ENCODE data around the gene STK38. TPM values are rescaled to one million over a fixed set of nuclear protein-coding genes. Genes with fewer than 3 reads are reported as not detected.

STK38 gene
- total and polyA plus RNA-seq, 2 of the 13 experiments (the other 11 are each of a cell fraction or from before 2014, with no cell fraction given), result 10.3 to 20.7 TPM

DNA sequence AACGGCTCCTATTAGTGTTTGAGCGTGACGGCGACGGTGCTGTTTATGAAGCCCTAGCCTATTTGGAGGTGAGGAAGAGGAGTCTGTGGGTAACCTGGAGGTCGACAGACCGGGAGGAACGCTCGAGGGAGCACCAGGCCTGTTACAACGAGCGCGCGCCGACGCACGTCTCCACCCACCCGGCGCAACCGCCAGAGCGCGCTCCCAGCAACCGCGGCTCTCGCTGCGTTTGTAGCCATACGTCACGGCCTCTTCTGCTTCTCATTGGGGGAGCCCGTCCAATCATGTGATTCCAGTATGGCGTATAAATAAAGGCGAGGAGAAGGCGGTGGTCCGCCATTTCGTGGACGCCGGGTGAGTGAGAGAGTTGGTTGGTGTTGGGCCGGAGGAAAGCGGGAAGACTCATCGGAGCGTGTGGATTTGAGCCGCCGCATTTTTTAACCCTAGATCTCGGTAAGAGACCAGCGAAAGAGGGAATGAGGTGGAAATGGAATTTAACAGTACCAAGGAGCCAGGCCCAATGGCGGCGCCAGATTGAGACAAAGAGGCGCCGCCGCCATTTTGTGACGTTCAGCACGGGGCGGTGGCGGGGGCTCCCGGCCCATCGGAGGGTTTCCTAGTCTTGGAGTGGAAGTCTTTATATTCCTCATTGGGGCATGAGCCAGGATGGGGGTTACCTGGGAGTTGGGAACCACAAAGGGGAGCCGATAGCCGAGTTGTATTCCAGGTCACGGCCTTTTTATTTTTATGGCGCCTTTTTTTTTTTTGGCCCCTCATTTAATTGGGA lies 46.9 kb upstream of the STK38 start, which contains the start of gene SRSF3 (continued):
- TF ChIP-seq SMAD3 (CRISPR knock-in tag; IDR thresholded peaks at IDR 0.05) (0 out of 2 replicates have a peak, but pooled peaks have one; percentile 39), PLRG1 (conservative IDR thresholded peaks at IDR 0.05) (no peak), ZFP82 (CRISPR knock-in tag; IDR thresholded peaks at IDR 0.05; ENCODE audit: borderline replicate concordance) (no peak; the same call in 1 of the 2 replicates), RFX5 (IDR thresholded peaks at IDR 0.05; ENCODE audit: low read depth, low read length) (peak; percentile 96), SRY (CRISPR knock-in tag; IDR thresholded peaks at IDR 0.05) (peak; percentile 58), SP4 (CRISPR knock-in tag; IDR thresholded peaks at IDR 0.05) (peak; percentile 76), SRSF1 (optimal IDR thresholded peaks at IDR 0.05; ENCODE audit: low read depth, low read length) (peak; percentile 100), TMF1 (CRISPR knock-in tag; IDR thresholded peaks at IDR 0.05; ENCODE audit: low read depth) (peak; percentile 96; the same call in 1 of the 2 replicates), KLF13 (CRISPR knock-in tag; IDR thresholded peaks at IDR 0.05) (no peak), ASH2L (IDR thresholded peaks at IDR 0.05; ENCODE audit: insufficient read length, low read depth, low read length) (peak; percentile 91), CBX1 (IDR thresholded peaks at IDR 0.05; ENCODE audit: low read depth) (no peak), ARNT (IDR thresholded peaks at IDR 0.05) (no peak), ESRRA (CRISPR knock-in tag; IDR thresholded peaks at IDR 0.05; ENCODE audit: low read depth) (peak; percentile 53; the same call in 1 of the 2 replicates), SAFB2 (CRISPR knock-in tag; IDR thresholded peaks at IDR 0.05; ENCODE audit: borderline replicate concordance, low read depth) (peak; percentile 68; the same call in 1 of the 2 replicates), GZF1 (CRISPR knock-in tag; IDR thresholded peaks at IDR 0.05) (peak; percentile 36; the same call in 1 of the 2 replicates), ZNF33B (CRISPR knock-in tag; IDR thresholded peaks at IDR 0.05) (peak; percentile 18; the same call in 1 of the 2 replicates)
- TF ChIP-seq, protein P1, sequence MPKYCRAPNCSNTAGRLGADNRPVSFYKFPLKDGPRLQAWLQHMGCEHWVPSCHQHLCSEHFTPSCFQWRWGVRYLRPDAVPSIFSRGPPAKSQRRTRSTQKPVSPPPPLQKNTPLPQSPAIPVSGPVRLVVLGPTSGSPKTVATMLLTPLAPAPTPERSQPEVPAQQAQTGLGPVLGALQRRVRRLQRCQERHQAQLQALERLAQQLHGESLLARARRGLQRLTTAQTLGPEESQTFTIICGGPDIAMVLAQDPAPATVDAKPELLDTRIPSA (CRISPR knock-in tag; IDR thresholded peaks at IDR 0.05; ENCODE audit: borderline replicate concordance), result no peak; the same call in 1 of the 2 replicates
- TF ChIP-seq, protein P2, sequence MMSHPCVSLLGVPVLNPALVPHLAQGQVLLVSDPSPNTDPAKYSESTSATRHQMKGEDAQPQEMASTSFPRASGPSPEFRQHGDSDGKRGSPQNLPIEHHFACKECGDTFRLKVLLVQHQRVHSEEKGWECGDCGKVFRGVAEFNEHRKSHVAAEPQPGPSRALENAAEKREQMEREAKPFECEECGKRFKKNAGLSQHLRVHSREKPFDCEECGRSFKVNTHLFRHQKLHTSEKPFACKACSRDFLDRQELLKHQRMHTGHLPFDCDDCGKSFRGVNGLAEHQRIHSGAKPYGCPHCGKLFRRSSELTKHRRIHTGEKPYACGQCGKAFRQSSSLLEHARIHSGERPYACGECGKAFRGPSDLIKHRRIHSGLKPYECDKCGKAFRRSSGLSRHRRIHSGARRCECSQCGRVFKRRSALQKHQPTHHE (CRISPR knock-in tag; IDR thresholded peaks at IDR 0.05; ENCODE audit: borderline replicate concordance), result peak; percentile 96
- TF ChIP-seq, protein P3, sequence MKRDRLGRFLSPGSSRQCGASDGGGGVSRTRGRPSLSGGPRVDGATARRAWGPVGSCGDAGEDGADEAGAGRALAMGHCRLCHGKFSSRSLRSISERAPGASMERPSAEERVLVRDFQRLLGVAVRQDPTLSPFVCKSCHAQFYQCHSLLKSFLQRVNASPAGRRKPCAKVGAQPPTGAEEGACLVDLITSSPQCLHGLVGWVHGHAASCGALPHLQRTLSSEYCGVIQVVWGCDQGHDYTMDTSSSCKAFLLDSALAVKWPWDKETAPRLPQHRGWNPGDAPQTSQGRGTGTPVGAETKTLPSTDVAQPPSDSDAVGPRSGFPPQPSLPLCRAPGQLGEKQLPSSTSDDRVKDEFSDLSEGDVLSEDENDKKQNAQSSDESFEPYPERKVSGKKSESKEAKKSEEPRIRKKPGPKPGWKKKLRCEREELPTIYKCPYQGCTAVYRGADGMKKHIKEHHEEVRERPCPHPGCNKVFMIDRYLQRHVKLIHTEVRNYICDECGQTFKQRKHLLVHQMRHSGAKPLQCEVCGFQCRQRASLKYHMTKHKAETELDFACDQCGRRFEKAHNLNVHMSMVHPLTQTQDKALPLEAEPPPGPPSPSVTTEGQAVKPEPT (CRISPR knock-in tag; IDR thresholded peaks at IDR 0.05; ENCODE audit: low read depth), result peak; percentile 35; the same call in 1 of the 2 replicates
- TF ChIP-seq, protein P4, sequence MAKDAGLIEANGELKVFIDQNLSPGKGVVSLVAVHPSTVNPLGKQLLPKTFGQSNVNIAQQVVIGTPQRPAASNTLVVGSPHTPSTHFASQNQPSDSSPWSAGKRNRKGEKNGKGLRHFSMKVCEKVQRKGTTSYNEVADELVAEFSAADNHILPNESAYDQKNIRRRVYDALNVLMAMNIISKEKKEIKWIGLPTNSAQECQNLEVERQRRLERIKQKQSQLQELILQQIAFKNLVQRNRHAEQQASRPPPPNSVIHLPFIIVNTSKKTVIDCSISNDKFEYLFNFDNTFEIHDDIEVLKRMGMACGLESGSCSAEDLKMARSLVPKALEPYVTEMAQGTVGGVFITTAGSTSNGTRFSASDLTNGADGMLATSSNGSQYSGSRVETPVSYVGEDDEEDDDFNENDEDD (CRISPR knock-in tag; IDR thresholded peaks at IDR 0.05; ENCODE audit: borderline replicate concordance), result peak; percentile 82; the same call in 1 of the 2 replicates
- TF ChIP-seq, protein P5, sequence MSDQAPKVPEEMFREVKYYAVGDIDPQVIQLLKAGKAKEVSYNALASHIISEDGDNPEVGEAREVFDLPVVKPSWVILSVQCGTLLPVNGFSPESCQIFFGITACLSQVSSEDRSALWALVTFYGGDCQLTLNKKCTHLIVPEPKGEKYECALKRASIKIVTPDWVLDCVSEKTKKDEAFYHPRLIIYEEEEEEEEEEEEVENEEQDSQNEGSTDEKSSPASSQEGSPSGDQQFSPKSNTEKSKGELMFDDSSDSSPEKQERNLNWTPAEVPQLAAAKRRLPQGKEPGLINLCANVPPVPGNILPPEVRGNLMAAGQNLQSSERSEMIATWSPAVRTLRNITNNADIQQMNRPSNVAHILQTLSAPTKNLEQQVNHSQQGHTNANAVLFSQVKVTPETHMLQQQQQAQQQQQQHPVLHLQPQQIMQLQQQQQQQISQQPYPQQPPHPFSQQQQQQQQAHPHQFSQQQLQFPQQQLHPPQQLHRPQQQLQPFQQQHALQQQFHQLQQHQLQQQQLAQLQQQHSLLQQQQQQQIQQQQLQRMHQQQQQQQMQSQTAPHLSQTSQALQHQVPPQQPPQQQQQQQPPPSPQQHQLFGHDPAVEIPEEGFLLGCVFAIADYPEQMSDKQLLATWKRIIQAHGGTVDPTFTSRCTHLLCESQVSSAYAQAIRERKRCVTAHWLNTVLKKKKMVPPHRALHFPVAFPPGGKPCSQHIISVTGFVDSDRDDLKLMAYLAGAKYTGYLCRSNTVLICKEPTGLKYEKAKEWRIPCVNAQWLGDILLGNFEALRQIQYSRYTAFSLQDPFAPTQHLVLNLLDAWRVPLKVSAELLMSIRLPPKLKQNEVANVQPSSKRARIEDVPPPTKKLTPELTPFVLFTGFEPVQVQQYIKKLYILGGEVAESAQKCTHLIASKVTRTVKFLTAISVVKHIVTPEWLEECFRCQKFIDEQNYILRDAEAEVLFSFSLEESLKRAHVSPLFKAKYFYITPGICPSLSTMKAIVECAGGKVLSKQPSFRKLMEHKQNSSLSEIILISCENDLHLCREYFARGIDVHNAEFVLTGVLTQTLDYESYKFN (CRISPR knock-in tag; conservative IDR thresholded peaks at IDR 0.05), result no peak; the same call in none of the 2 replicates
